K562 (cell line): Measurements from ENCODE around the gene CYP2J2. TPM values are rescaled to one million over a fixed set of nuclear protein-coding genes. Genes with fewer than 3 reads are reported as not detected.

Experiments
- ATAC-seq: fragments of 200-7000 bp; cut with Tn5 transposase; 3 replicates; pipeline ENCODE4 v1.9.1; 2020; ENCODE audit warnings: moderate library complexity
- Bru-seq: library from RNA; stranded (reverse); fragments of 400-500 nt; gene quantifications from one replicate; lab custom pipeline; 2021; lab: Mats Ljungman, UMichigan
- BruChase-seq, 2 experiments: library from RNA; stranded (reverse); fragments of 400-500 nt; gene quantifications; one replicate each; lab custom pipeline; 2021; lab: Mats Ljungman, UMichigan
- BruUV-seq: library from RNA; stranded (reverse); fragments of 400-500 nt; replicated peaks from 2 replicates; lab custom pipeline; 2021; lab: Mats Ljungman, UMichigan
- CTCF ChIA-PET: fragments of 300-600 bp; formaldehyde crosslinking; extraction: SDS; loops from one replicate; lab custom pipeline; 2021; ENCODE audit warnings: low intra/inter-chr PET ratio; lab: Yijun Ruan, JAX
- POLR2A ChIA-PET: fragments of 300-600, 350-650 bp; sonication (Branson Sonifier 250); formaldehyde crosslinking; extraction: SDS; loops from one replicate; lab custom pipeline; 2021; ENCODE audit warnings: antibody characterized with exemption, inconsistent platforms; lab: Yijun Ruan, JAX
- DNase-seq, 4 experiments: peaks; one replicate each; pipeline versions ENCODE4 v3.0.0 to v3.0.0-alpha.2; 2011 to 2018; ENCODE audit warnings: low spot score in 3 of 4, mixed read lengths in 3 of 4; ENCODE audit errors: extremely low read depth in 1 of 4
- FAIRE-seq: peaks from 2 replicates; lab custom pipeline; 2011; peaks lifted over from hg19 to GRCh38; lab: Jason Lieb, UNC
- H2AFZ ChIP-seq: 2 replicates; pipeline ENCODE4 v1.6.0; 2011; ENCODE audit warnings: low read depth, low read length, control low read depth, inconsistent platforms
- H3K27ac ChIP-seq: fragments of 200-600 bp; 3 replicates; pipeline ENCODE4 v1.8.0; 2011; ENCODE audit warnings: low read depth, mild to moderate bottlenecking, control low read depth, inconsistent platforms, low read length, moderate library complexity, mixed read lengths; ENCODE audit errors: extremely low read depth
- H3K27me3 ChIP-seq, 2 experiments: fragments of 300-600 bp in 1 of 2; 2 replicates in 1 of 2; 3 replicates in 1 of 2; pipeline versions ENCODE4 v1.6.0 to v1.8.0; 2011; ENCODE audit warnings: inconsistent platforms in 2 of 2, low read length in 2 of 2, mild to moderate bottlenecking in 1 of 2, mixed read lengths in 1 of 2, moderate library complexity in 1 of 2; ENCODE audit not compliant: control insufficient read depth in 2 of 2, insufficient read depth in 2 of 2
- H3K36me3 ChIP-seq: fragments of 300-600 bp; 3 replicates; pipeline ENCODE4 v1.8.0; 2011; ENCODE audit warnings: mild to moderate bottlenecking, low read length, inconsistent platforms; ENCODE audit not compliant: control insufficient read depth, insufficient read depth
- H3K4me1 ChIP-seq, 2 experiments: fragments of 200-600 bp in 1 of 2; replicated peaks in 1 of 2; 2 replicates in 1 of 2; 3 replicates in 1 of 2; pipeline versions ENCODE4 v1.5.1 to v1.8.0; 2011; ENCODE audit warnings: inconsistent platforms in 2 of 2, low read length in 2 of 2, mild to moderate bottlenecking in 1 of 2, mixed read lengths in 1 of 2, moderate library complexity in 1 of 2; ENCODE audit not compliant: control insufficient read depth in 2 of 2, insufficient read depth in 2 of 2
- H3K4me2 ChIP-seq: 2 replicates; pipeline ENCODE4 v1.6.1; 2011; ENCODE audit warnings: low read length, control low read depth, inconsistent platforms, mixed read lengths; ENCODE audit not compliant: insufficient read depth
- H3K4me3 ChIP-seq: fragments of 200-600 bp; sonication (generic), shearing (Covaris generic); 2 replicates; pipeline ENCODE4 v1.5.1; 2016; ENCODE audit warnings: control low read depth, inconsistent platforms
- H3K79me2 ChIP-seq: fragments of 200-600 bp; 3 replicates; pipeline ENCODE4 v1.8.0; 2011; ENCODE audit warnings: low read length, inconsistent platforms; ENCODE audit not compliant: control insufficient read depth, insufficient read depth
- H3K9ac ChIP-seq, 2 experiments: 2 replicates each; pipeline versions ENCODE4 v1.6.0 to v1.6.1; 2011; ENCODE audit warnings: low read depth in 2 of 2, low read length in 2 of 2, control low read depth in 1 of 2, inconsistent platforms in 1 of 2, mild to moderate bottlenecking in 1 of 2, mixed read lengths in 1 of 2; ENCODE audit not compliant: insufficient read depth in 1 of 2
- H3K9me1 ChIP-seq: one replicate; pipeline ENCODE4 v1.6.0; 2011; ENCODE audit warnings: inconsistent platforms, mild to moderate bottlenecking, low read length, moderate library complexity; ENCODE audit not compliant: control insufficient read depth, insufficient read depth
- H3K9me3 ChIP-seq: replicated peaks from 2 replicates; pipeline ENCODE4 v1.5.1; 2011; ENCODE audit warnings: low read depth, low read length, inconsistent platforms; ENCODE audit not compliant: control insufficient read depth, insufficient read depth
- H4K20me1 ChIP-seq: replicated peaks from 2 replicates; pipeline ENCODE4 v1.6.1; 2011; ENCODE audit warnings: low read length, inconsistent platforms, mixed read lengths; ENCODE audit not compliant: control insufficient read depth, insufficient read depth
- CHD7 ChIP-seq: fragments of 200-600 bp; sonication (generic); IDR thresholded peaks from one replicate; pipeline ENCODE4 v1.6.1; 2012; ENCODE audit warnings: mild to moderate bottlenecking, low read depth, low read length, inconsistent platforms
- CXXC5 ChIP-seq: fragments of 250-450 bp; sonication (Bioruptor Pico); IDR thresholded peaks from 2 replicates; pipeline ENCODE4 v1.8.0; 2022; ENCODE audit warnings: inconsistent platforms, mild to moderate bottlenecking, moderate library complexity
- HDAC1 ChIP-seq, 2 experiments: fragments of 450-650 bp; IDR thresholded peaks; 2 replicates each; pipeline ENCODE4 v1.6.1; 2016 to 2017; ENCODE audit warnings: inconsistent platforms in 1 of 2, mild to moderate bottlenecking in 1 of 2, moderate library complexity in 1 of 2
- HNRNPL ChIP-seq: fragments of 200-400 bp; formaldehyde crosslinking; IDR thresholded peaks from 2 replicates; pipeline ENCODE4 v1.6.1; 2017; ENCODE audit warnings: low read depth, mild to moderate bottlenecking, low read length
- ZFP36 ChIP-seq: fragments of 150-350 bp; IDR thresholded peaks from 2 replicates; pipeline ENCODE4 v1.6.1; 2018; ENCODE audit warnings: low read length, low read depth; ENCODE audit not compliant: partially characterized antibody
- WGBS: fragments of 100-300 bp; shearing (Covaris generic); methylation state at CpG from one replicate; pipeline ENCODE4 v1.1.6; 2016; ENCODE audit warnings: low coverage, mixed read lengths; ENCODE audit not compliant: insufficient coverage; ENCODE audit errors: missing lambda C conversion rate; 5-methylcytosine and 5-hydroxymethylcytosine counted together
- in situ Hi-C: fragments of 300-500 bp; cut with MboI; formaldehyde crosslinking; loops from 4 replicates; pipeline ENCODE4 v1.15.0; 2018; ENCODE audit warnings: inconsistent platforms, mixed read lengths
- intact Hi-C: fragments of 100-400 bp; cut with micrococcal nuclease; formaldehyde crosslinking; loops from 2 replicates; pipeline ENCODE4 v1.14.2; 2022
- long read RNA-seq, 3 experiments: library from polyadenylated mRNA in 2 of 3; library from RNA in 1 of 3; unstranded in 2 of 3; stranded (forward) in 1 of 3; transcript quantifications; one replicate each; pipeline ENCODE4 v2.0.0, GENCODE V29; 2019 to 2022
- polyA minus RNA-seq, 3 experiments: library from RNA; depleted of rRNA, polyadenylated mRNA; stranded (reverse); fragments of >200 nt; gene quantifications; 2 replicates each; pipeline ENCODE4 v1.2.3, GENCODE V29; 2011
- polyA plus RNA-seq, 8 experiments: library from polyadenylated mRNA; depleted of rRNA in 4 of 8; stranded (reverse) in 5 of 8; unstranded in 3 of 8; fragments of >200 nt; fragmentation: Nextera tagmentation in 2 of 8; fragmentation: Illumina TruSeq in 1 of 8; extraction: Ambion mirVana in 2 of 8; extraction: Trizol in 1 of 8; gene quantifications; 2 replicates each; pipeline versions ENCODE4 v1.2.1 to v1.2.3, GENCODE V29; 2011 to 2014; ENCODE audit warnings: inconsistent platforms in 1 of 8, missing spikeins in 1 of 8
- total RNA-seq, 7 experiments: library from RNA; depleted of rRNA in 6 of 7; stranded (reverse); fragments of >200 nt in 6 of 7; fragmentation: Illumina TruSeq in 2 of 7; extraction: Trizol in 2 of 7; gene quantifications; 2 replicates each; pipeline versions ENCODE4 v1.2.1 to v1.2.3, GENCODE V29; 2011 to 2021; ENCODE audit warnings: low replicate concordance in 1 of 7

The CYP2J2 gene
- total RNA-seq (2011; cell fraction: chromatin; rRNA removed; ENCODE audit: low replicate concordance) = 0.19 TPM in 1 of 2 replicates, not detected in the other
- total RNA-seq (2011; cell fraction: nucleolus; rRNA removed) = not detected in 2 replicates
- not detected in 2 replicates for total RNA-seq (2011; cell fraction: nucleoplasm; rRNA removed)
- total RNA-seq (2014; rRNA removed) (not detected in 2 replicates), total RNA-seq (2014; rRNA removed; fragmentation: Illumina TruSeq; extraction: Trizol) (not detected in 2 replicates), total RNA-seq (2015; rRNA removed; fragmentation: Illumina TruSeq; extraction: Trizol) (not detected in 2 replicates), total RNA-seq (2021) (not detected in 2 replicates), polyA plus RNA-seq (2011; rRNA removed) (not detected in 2 replicates), polyA plus RNA-seq (2014; fragmentation: Illumina TruSeq; extraction: Trizol) (not detected in 2 replicates), polyA plus RNA-seq (2014; fragmentation: Nextera tagmentation; extraction: Ambion mirVana) (not detected), polyA plus RNA-seq (2014; rRNA removed) (not detected in 2 replicates), polyA minus RNA-seq (2011; rRNA and poly(A)+ RNA removed) (not detected in 2 replicates), Bru-seq, nascent RNA (percentile 3 among the genes with signal in this experiment), BruChase-seq, experiment 1, labeled RNA remaining after a 2-hour chase (percentile 6 among the genes with signal in this experiment), BruChase-seq, experiment 2, labeled RNA remaining after a 6-hour chase (percentile 8 among the genes with signal in this experiment)
- polyA plus RNA-seq (2011; cell fraction: cytosol; rRNA removed) = not detected in 2 replicates
- polyA plus RNA-seq (2011; cell fraction: nucleus; rRNA removed) = not detected in 2 replicates
- polyA plus RNA-seq (2012) = not detected in 2 replicates
- polyA minus RNA-seq (2011; cell fraction: cytosol; rRNA and poly(A)+ RNA removed) = not detected in 2 replicates
- not detected in 2 replicates for polyA minus RNA-seq (2011; cell fraction: nucleus; rRNA and poly(A)+ RNA removed)
- long read RNA-seq, experiment 1 = 0 reads
- long read RNA-seq, experiment 2 = 0 reads
- long read RNA-seq, experiment 3 = 0 reads

GRCh38 chr1:59926381-59927123 is at the start of gene CYP2J2:
CYP2J2 (minus strand) TSS chr1:59926773; CDS start chr1:59926746, 27 bp downstream.
- WGBS = 3% methylated on average over 30 of the region's 42 CpGs
- ChIA-PET CTCF (no interaction called here), POLR2A (no interaction called here)
- Histone ChIP-seq H3K4me2 (no peak within 1 kb of the TSS; the same call in 1 of the 2 replicates), H3K27me3 (peaks cover 5 to 6% of the 10 kb centered on the region in 2 experiments; a peak in 2 of 5 replicates), H2AFZ (0 out of 2 replicates have a peak within 1 kb of the TSS, but pooled peaks have one; percentile 14), H3K4me1 (peaks cover 0 to 6% of the 10 kb centered on the region in 2 experiments; a peak in 2 of 5 replicates), H4K20me1 (no peaks in the 10 kb centered on the region), H3K36me3 (no peaks in the 10 kb centered on the region), H3K9ac (no peak within 1 kb of the TSS), H3K9me3 (no peaks in the 10 kb centered on the region), H3K9me1 (no peaks in the 10 kb centered on the region), H3K4me3 (no peak within 1 kb of the TSS), H3K27ac (no peak within 1 kb of the TSS), H3K79me2 (no peaks in the 10 kb centered on the region)
- no TSS peak for BruUV-seq
- ATAC-seq = peak; percentile 80
- peak in 1 of 4 experiments; percentile 4 for DNase-seq
- no peak for FAIRE-seq
- in situ Hi-C loops = loop anchor here (25.0 kb wide), 1 partner anchor 1189 kb away; no protein-coding TSS in a partner anchor
- intact Hi-C loops = no loop called here
- TF ChIP-seq HNRNPL (no peak), CHD7 (no peak), CXXC5 (CRISPR knock-in tag) (no peak), ZFP36 (no peak), HDAC1 (IDR thresholded peaks at IDR 0.05) (no peak)
